BJ (cell line): ENCODE data around the gene RIT2. TPM values are rescaled to one million over a fixed set of nuclear protein-coding genes. Genes with fewer than 3 reads are reported as not detected.

ENCODE experiments used
- CTCF ChIA-PET: fragments of 350-600 bp; formaldehyde crosslinking; extraction: SDS; loops from one replicate; lab custom pipeline; 2021; ENCODE audit warnings: antibody characterized with exemption, inconsistent platforms; lab: Yijun Ruan, JAX
- POLR2A ChIA-PET: fragments of 300-600 bp; sonication (Branson Sonifier 250); formaldehyde crosslinking; extraction: SDS; loops from one replicate; lab custom pipeline; 2021; ENCODE audit warnings: antibody characterized with exemption; lab: Charles Lee
- DNase-seq: peaks from one replicate; pipeline ENCODE4 v3.0.0-alpha.2; 2011; ENCODE audit warnings: low read depth
- H3K27me3 ChIP-seq: 2 replicates; pipeline ENCODE4 v1.6.0; 2011; ENCODE audit warnings: low read length; ENCODE audit not compliant: control insufficient read depth, insufficient read depth
- H3K36me3 ChIP-seq: 2 replicates; pipeline ENCODE4 v1.5.1; 2011; ENCODE audit warnings: low read length; ENCODE audit not compliant: control insufficient read depth, insufficient read depth
- H3K4me3 ChIP-seq: 2 replicates; pipeline ENCODE4 v1.5.1; 2011; ENCODE audit warnings: low read depth, mild to moderate bottlenecking, control low read depth, low read length
- polyA plus RNA-seq: library from polyadenylated mRNA; depleted of rRNA; stranded (reverse); fragments of >200 nt; gene quantifications from 2 replicates; pipeline ENCODE4 v1.2.3, GENCODE V29; 2011
- TF ChIP-seq, protein P1 (sequence below): IDR thresholded peaks from 2 replicates; pipeline ENCODE4 v1.5.1; 2011; ENCODE audit warnings: low read depth, mild to moderate bottlenecking, control low read depth, inconsistent platforms, low read length, moderate library complexity; ENCODE audit not compliant: insufficient read depth

Gene RIT2
- polyA plus RNA-seq, 1 experiment, result not detected

DNA sequence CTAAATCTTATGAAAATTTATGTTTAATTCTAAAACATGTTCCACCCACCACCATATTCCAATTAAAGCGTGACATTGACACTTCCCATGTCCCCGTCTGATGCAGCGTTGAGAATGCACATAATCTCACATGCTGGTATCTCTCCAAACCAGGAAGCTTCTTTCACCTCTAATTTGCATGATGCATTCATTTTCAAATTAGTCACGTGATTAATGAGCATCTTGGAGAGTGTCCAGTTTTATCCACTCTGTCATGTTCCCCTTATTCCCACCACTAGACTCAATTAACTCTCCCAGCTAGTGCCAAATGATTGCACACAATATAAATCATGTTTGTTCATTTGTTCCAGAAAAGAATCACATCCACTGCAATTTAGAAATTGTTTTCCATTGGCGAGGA, 105.8 kb downstream of the RIT2 start:
- ChIA-PET POLR2A (no interaction called here), CTCF (no interaction called here)
- no peaks in the 10 kb centered on the region for H3K36me3 ChIP-seq
- DNase-seq, result no peak
- H3K4me3 ChIP-seq, result no peak overlapping the region
- TF ChIP-seq, protein P1, sequence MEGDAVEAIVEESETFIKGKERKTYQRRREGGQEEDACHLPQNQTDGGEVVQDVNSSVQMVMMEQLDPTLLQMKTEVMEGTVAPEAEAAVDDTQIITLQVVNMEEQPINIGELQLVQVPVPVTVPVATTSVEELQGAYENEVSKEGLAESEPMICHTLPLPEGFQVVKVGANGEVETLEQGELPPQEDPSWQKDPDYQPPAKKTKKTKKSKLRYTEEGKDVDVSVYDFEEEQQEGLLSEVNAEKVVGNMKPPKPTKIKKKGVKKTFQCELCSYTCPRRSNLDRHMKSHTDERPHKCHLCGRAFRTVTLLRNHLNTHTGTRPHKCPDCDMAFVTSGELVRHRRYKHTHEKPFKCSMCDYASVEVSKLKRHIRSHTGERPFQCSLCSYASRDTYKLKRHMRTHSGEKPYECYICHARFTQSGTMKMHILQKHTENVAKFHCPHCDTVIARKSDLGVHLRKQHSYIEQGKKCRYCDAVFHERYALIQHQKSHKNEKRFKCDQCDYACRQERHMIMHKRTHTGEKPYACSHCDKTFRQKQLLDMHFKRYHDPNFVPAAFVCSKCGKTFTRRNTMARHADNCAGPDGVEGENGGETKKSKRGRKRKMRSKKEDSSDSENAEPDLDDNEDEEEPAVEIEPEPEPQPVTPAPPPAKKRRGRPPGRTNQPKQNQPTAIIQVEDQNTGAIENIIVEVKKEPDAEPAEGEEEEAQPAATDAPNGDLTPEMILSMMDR, result no peak
- no peaks in the 10 kb centered on the region for H3K27me3 ChIP-seq

DNA sequence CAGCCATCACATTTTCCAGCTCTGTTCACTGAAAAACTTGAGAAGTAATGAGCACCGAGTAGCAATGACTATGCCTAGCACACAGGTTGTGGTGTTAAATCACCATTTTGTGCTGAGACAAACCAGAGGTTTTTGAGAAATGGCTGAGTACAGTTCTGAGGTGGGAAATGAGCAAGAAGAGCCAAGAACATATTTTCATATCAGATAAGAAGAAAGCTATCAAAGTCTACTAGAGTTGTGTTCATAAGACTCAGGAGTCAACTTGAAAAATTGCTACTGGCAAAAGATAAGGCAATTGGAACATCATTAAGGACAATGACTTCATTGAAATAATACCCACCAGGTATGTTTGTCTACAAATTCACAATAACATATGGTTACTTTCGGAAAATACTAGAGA, 108.1 kb downstream of the RIT2 start:
- no peaks in the 10 kb centered on the region for H3K27me3 ChIP-seq
- TF ChIP-seq, protein P1, result no peak
- H3K4me3 ChIP-seq, result no peak overlapping the region
- no peaks in the 10 kb centered on the region for H3K36me3 ChIP-seq
- no peak for DNase-seq
- ChIA-PET POLR2A (no interaction called here), CTCF (no interaction called here)

DNA sequence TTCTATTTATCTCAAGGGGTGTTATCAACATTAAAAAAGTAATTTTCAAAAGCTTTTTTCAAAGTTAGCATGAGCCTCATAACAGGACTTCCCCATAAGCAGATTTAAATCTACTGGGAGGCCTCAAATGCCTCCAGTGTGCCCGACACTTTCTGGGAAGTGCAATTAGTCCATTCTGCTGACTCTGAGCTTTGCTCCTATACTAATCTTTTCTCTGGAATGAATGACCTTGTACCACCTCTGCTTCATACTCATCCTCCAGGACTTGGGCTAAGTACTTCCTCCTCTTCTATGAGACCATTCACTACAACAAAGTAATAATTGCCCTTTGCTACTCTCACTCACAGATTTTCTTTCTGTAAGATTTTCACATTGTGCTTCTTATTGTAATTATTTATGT, 111.1 kb downstream of the RIT2 start:
- Histone ChIP-seq H3K4me3 (no peak overlapping the region), H3K36me3 (no peaks in the 10 kb centered on the region), H3K27me3 (no peaks in the 10 kb centered on the region)
- TF ChIP-seq, protein P1, result no peak
- CTCF ChIA-PET, result no interaction called here
- DNase-seq, result no peak
- POLR2A ChIA-PET, result no interaction called here

DNA sequence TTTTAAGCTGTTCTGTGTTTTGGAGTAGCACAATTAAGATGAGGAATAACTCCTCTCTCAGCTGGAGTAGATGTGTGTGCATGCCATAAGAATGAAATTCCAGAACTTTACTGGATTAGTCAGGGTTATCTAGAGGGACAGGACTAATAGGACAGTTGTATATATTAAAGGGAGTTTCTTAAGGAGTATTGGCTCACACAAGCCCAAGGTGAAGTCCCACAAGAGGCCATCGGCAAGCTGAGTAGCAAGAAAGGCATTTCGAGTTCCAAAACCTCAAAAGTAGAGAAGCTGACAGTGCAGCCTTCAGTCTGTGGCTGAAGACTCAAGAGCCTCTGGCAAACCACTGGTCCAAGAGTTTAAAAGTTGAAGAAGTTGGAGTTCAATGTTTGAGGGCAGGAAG, 113.7 kb downstream of the RIT2 start:
- no peaks in the 10 kb centered on the region for H3K27me3 ChIP-seq
- CTCF ChIA-PET, result no interaction called here

DNA sequence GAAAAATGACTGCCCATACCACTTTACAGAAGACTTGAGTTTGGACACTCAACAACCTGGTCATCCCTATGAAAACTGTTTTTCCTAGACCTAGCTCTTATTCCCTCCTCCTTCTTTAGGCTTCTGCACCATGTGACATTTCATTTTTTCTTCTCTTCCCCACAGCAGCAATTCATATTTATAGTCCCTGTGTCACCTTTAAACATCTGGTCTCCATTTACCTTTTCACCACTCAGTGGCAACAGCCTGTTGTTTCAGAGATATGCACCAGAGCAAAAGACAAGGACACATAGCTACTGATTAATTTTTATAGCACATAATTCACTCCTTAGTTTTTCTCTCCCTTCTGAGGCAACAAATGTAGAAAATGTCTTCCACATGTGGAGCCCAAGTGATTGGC, 118.7 kb downstream of the RIT2 start:
- TF ChIP-seq, protein P1, result no peak
- DNase-seq, result no peak
- Histone ChIP-seq H3K27me3 (no peaks in the 10 kb centered on the region), H3K4me3 (no peak overlapping the region), H3K36me3 (no peaks in the 10 kb centered on the region)
- ChIA-PET CTCF (no interaction called here), POLR2A (no interaction called here)

More for the DNA sequence above, 113.7 kb downstream of the RIT2 start:
- TF ChIP-seq, protein P1, result no peak
- Histone ChIP-seq H3K36me3 (no peaks in the 10 kb centered on the region), H3K4me3 (no peak overlapping the region)
- POLR2A ChIA-PET, result no interaction called here
- no peak for DNase-seq
